Ureter (tissue), 1 donor: Measurements from ENCODE around the gene GABBR2. TPM values are rescaled to one million over a fixed set of nuclear protein-coding genes. Genes with fewer than 3 reads are reported as not detected.

ENCODE experiments used
- DNase-seq: peaks from one replicate; pipeline ENCODE4 v3.0.0-alpha.2; 2020; ENCODE audit warnings: low spot score
- total RNA-seq: library from RNA; stranded (reverse); gene quantifications from one replicate; pipeline ENCODE4 v1.2.4, GENCODE V29; 2023
- donor health status: DM: yes; HTN: yes; CAD: no.

Gene GABBR2
- total RNA-seq, 1 donor from 2014 or later = 12.2 TPM

DNA sequence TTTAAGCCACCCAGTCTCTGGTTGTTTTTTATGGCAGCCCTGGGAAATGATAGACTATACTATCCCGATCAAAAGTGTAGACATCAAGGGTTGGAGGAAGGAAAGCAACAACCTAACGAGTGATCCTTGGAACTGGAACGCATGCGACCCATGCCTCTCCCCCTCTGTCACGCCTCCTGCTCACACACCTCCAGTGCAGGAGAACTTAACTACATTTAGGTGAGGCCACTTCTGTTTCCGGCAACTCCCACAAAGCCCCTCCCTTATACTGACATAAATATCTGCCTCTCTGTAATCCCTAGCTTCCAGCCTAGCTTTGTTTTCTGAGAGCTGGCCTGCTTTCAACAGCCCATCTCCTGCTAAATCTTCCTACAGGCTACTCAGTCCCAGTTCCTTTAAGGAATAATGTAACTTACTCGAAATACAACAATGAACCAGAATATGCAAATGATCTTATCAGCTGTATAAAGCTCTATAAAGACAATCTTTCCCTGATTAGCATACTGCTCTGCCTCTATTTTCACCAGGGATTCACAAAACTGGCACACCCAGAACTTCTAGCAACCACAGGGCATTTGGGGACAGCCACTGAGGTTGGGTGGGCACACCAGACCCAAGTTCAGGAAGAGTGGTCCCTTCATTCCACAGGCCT, 73.9 kb downstream of the GABBR2 start:
- DNase-seq = no peak

DNA sequence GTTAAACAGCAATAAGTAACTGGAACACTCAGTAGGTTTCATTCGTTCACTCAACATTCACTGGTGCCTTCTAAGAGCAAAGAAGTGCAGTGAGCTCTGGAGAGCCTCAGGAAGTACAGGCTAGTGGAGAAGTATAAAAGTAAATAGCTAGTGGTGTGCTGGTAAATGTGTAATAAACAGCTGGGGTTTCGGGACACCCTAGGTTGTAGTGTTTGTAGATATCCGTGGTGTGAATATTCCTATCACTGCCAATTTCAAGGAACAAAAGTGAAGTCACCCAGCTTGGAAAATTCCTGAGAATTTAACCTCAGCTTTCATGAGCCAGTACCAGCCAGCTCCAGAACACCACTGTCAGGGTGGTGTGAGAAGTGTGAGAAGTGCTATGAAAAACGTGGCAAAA, 75.9 kb downstream of the GABBR2 start:
- no peak for DNase-seq

- no peak for DNase-seq
These were observed 81.4 kb downstream of the GABBR2 start for GRCh38 chr9:98627296-98627695.

DNA sequence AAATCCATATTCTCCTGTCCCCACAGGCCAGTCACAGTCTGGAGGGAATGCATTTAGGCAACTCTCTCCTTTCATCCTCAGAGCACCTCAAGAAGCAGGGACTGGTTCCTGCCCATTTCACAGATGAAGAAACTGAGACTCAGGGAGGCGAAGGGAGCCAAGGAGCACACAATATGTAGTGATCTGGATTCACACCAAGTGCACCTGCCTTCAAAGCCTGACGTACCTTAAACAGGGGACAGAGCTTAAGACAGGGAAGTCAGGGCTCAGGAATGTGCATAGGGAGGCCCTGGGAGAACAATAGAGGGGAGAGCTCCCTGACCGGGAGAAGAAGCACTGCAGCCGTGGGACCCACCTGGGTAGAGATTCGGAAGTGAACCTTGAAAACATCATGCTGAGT, 83.0 kb downstream of the GABBR2 start:
- DNase-seq = no peak

GRCh38 chr9:98619788-98620187, 88.9 kb downstream of the GABBR2 start:
- DNase-seq = no peak

GRCh38 chr9:98615633-98616032, 93.1 kb downstream of the GABBR2 start:
- no peak for DNase-seq

GRCh38 chr9:98614941-98615340, 93.8 kb downstream of the GABBR2 start:
- DNase-seq = no peak

- DNase-seq = no peak
These were observed 96.5 kb downstream of the GABBR2 start for GRCh38 chr9:98612061-98612752.

DNA sequence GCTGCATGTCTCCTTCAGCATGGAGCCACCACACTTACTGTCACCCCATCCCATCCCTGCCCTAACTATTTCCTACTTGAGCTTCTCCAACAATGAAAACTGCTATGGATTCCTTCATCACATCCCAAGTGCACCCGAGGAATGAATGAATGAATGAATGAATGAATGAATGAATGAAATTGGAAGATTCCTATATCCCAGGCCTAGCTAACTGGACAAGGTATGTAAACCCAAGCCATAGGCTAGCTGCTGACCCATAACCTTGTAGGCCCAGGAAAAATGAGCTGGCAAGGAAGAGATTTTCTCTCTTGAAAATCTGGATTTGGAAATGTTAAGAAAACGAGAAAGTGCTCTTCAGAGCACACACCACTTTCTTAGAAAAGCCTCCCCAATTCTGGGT, 97.4 kb downstream of the GABBR2 start:
- no peak for DNase-seq

DNA sequence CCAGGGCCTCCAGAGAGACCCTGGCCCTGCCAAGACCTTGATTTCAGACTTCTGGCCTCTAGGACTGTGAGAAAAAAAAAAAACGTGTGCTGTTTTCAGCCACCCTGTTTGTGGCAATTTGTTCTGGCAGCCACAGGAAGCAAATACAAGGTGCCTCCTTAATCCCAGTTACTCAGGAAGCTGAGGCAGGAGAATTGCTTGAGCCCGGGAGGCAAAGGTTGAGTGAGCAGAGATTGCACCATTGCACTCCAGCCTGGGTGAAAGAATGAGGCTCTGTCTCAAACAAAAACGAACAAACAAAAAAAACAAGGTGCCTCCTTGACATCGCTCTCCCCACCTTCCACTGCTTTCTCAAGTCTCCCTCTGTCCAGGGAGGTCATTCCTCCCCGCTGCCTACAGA, 98.0 kb downstream of the GABBR2 start:
- DNase-seq = no peak

DNA sequence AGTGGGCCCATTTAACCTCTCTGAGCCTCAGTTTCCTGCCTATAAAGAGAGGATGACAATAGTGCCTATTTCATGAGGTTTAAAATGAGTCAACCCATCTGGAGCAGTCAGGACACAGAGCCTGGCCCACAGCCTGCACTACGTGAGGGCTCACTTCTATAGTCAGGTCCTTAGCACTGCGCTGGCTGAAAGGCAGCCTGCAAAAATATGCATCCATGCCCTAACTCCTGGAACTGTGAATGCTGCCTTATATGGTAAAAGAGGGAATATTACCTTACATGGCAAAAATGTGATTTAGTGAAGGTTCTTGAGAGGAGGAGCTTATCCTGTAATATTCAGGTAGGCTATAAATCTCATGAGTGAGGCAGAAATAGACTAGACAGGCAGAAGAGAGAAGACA, 98.5 kb downstream of the GABBR2 start:
- DNase-seq = no peak

DNA sequence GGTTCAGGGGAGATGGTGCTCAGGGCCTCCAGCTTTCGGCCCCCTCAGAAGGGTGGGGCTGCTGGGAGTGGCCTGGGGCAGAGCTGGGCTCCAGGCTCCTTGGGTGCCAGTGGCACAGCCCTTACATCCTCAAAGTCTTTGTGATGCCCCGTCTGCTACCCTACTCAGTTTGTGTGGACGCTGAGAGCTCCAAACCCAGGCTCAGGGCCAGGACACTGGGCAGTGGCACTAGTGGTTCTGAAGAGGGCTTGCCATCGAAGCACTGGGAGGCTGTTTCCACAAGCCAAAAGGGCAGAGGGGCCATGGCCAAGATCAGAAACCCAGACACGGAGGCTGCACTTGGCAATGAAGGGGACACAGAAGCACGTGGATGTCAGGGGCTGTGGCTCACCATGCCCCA, 99.1 kb downstream of the GABBR2 start:
- DNase-seq = no peak

GRCh38 chr9:98607787-98608186, 100.9 kb downstream of the GABBR2 start:
- no peak for DNase-seq

GRCh38 chr9:98607152-98607551, 101.6 kb downstream of the GABBR2 start:
- DNase-seq = no peak

GRCh38 chr9:98606730-98607129, 102.0 kb downstream of the GABBR2 start:
- DNase-seq = no peak

- DNase-seq = no peak
These were observed 103.6 kb downstream of the GABBR2 start for GRCh38 chr9:98605116-98605515.

GRCh38 chr9:98603821-98604383, 104.8 kb downstream of the GABBR2 start:
- DNase-seq = no peak

DNA sequence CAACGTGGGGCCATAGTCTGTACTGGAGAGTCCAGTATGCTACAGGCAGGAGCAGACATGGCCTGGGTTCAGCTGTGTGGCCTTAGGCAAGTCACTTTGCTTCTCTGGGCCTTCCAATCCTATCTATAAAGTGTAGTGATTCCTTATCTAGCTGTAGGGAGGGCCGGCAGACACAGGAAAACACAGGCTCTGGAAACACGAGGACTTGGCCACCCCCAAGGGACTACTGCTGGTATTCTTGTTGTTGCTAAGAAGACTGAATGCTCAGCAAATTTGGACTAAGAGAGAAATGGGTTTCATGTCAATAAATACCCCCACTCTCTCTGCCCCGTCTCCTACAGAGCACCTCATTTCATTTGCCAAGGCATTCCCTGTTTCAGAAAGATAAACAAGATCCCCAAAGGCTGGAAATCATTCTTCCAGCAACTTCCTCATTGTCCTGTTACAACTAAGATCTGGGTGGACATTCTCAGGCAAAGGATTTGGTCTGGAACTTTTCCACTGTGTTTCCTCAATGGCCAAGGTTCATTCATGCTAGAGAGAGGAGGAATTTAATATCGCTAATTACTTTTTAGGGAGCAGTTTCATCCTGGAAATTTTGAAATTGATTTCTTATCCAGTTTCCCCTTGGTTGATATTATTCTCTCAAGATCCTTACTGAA, 105.8 kb downstream of the GABBR2 start:
- DNase-seq = no peak

GRCh38 chr9:98600631-98601030, 108.1 kb downstream of the GABBR2 start:
- DNase-seq = no peak

GRCh38 chr9:98599566-98600216, 109.0 kb downstream of the GABBR2 start:
- DNase-seq = no peak

GRCh38 chr9:98598861-98599260, 109.9 kb downstream of the GABBR2 start:
- DNase-seq = no peak

GRCh38 chr9:98597236-98597771, 111.4 kb downstream of the GABBR2 start:
- DNase-seq = no peak
